GM19238 (cell line): ENCODE measurements around the gene MDK.

Experiments
- DNase-seq: peaks from one replicate; pipeline ENCODE4 v3.0.0; 2011; ENCODE audit warnings: low spot score; ENCODE audit not compliant: insufficient read length

MDK gene

DNA sequence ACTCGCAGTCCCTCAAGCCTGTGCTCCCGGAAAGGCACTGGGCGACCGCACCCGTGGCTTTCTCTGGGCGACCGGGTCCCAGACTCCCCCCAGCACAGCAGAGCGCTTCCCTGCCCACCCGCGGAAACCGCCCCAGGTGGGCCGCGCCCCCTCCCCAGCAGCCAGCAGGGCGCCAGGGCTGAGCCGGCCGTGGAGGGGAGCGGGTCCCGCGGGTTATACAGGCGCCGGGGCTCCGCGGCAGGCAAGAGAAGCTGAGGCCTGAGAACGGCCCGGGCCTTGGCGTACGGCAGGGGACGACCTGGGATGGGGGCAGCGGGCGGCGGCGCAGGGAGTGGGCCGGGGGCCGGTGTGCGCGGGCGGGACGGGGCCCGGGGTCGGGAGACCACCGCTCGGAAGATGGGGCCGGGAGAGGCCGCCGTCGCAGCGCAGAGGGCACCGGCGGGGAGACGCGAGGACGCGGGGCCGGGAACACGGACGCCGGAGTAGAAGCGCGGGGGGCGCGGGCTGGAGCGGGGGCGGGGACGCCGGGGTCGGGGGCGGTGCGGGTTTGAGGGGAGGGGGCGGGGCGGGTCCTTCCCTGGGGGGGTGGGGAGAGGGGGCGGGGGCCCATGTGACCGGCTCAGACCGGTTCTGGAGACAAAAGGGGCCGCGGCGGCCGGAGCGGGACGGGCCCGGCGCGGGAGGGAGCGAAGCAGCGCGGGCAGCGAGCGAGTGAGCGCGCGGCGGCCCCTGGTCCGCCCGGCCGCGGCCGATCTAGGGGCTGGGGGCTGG, at the start of gene MDK:
TSS of gene MDK (plus strand) at position 622 of the 771 bp plus-strand sequence. CDS start 389 bp downstream, outside the sequence.
- no peak for DNase-seq

GRCh38 chr11:46332093-46332567, 49.3 kb upstream of the MDK start:
- DNase-seq = no peak

GRCh38 chr11:46332568-46333393, 48.7 kb upstream of the MDK start:
- no peak for DNase-seq

DNA sequence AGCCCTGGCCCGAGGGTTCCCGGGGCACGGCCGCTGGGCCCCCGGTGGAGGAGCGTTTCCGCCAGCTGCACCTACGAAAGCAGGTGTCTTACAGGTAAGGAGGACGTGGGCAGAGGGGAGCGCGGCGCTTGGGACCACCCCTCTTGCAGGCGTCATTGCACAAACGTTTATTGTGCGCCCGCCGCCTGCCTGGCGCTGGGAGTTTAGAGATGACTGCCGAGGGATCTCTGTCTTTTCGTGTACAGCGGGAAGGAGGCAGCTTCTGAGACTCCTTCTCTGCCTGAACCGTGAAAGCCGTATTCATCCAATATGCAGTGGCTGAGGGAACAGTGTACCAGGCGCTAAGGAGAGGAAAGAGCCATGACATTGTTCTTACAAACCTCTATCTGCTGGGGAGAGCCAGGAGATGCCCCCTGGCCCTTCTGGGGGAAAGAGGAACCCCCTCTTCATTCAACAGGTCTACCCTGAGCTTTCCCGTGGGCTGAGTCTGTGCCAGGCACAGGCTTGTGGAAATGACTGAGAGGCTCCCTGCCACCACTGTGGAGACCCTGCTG, 48.0 kb upstream of the MDK start:
- no peak for DNase-seq

DNA sequence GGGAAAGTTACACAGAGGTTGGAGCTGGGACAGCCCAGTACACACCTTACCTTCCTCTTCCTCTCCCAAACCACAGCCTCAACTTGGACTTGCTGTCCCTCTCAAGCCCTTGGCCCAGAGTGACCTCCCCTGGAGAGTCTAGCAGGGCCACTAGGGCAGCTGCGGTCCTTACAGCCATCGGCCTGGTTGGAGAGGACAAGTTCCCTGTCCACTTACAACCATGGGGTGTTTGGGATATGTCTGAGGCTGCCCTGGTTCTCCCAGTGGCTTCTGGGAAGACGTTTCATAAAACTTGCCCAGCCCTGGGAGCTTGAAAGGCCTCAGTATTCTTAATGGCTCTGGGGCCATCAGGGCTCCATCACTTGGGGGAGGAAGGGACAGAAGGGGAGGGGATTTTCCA, 47.3 kb upstream of the MDK start:
- no peak for DNase-seq

- DNase-seq = no peak
Observed at GRCh38 chr11:46335271-46335670, 46.2 kb upstream of the MDK start.

- no peak for DNase-seq
Observed at GRCh38 chr11:46335890-46336562, 45.4 kb upstream of the MDK start.

GRCh38 chr11:46336563-46337180, 44.8 kb upstream of the MDK start:
- no peak for DNase-seq

DNA sequence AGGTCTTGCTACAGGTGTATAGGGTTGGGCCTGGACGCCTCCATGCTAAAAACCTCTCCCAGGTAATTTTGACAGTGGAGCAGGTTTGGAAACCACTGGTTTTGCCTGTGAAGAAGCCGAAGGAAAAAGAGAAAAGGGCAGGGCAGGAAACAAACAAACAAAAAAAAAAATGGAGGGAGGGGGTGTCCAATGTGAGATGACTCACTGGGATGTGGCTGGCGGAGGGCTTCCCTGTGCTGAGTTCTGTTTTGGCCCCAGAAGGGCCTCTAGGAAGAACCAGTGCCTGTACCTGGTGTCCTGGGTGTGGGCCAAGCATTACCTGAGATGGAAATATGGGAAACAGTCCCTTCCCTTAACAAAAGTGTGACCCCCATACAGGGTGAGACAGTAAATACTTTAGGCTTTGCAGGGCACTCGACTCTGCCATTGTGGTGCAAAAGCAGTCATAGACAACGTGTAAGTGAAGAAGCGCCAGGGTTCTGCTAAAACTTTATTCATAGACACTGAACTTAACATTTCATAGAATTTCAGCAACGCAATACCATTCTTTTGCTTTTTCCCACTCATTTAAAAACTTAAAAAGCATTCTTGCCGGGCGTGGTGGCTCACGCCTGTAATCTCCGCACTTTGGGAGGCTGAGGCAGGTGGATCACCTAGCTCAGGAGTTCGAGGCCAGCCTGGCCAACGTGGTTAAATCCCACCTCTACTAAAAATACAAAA, 43.7 kb upstream of the MDK start:
- no peak for DNase-seq

GRCh38 chr11:46338636-46338987, 42.9 kb upstream of the MDK start:
- no peak for DNase-seq

DNA sequence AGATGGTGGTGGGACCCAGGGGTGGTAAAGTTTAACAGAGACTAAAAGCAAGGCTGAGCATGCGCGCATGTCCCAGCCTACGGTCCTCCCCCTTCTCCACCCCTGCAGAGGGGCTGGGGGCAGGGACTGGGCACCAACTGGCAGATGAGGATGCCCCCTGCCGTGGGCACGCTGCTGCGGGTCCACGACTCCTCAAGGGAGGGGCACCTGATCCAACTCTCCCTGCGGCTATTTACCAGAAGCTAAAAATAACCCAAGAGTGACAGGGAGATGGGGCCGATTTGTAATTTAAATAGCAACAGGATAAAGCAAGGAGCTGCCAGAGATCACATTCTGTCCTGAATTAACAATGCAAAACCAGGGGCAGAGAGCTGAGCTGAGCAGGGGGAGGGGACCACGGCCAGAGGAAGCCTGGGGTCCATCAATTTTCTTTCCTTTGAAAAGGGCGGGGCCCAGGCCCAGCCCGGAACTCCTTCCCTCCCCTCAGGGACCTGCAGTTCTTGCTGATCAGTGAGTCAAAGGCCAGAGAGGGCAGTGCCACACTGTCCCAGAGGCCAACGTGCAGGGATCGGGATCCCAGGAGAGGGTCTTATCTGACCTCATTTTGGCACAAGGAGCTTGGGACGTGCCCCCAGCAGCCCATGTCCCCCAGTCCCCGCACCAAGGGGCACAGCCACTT, 42.3 kb upstream of the MDK start:
- DNase-seq = no peak

GRCh38 chr11:46339816-46340215, 41.7 kb upstream of the MDK start:
- DNase-seq = no peak

DNA sequence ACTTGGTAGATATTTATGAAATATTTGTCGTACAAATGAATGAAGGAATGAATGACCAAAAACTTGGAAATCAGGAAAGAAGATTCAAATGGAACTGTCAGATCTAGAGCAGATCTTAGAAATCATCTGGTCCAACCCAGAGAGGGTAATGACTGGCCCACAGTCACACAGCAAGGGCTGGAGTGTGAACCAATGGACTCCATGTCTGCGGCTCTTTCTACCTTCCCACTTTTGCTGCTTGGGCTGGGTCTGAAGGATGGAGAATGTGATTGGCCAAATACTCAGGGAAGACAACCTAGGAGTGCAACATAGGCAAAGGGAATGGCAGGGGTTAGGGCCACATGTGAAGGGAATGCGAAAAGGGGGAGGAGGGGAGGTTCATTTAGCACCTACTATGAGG, 40.0 kb upstream of the MDK start:
- DNase-seq = no peak

DNA sequence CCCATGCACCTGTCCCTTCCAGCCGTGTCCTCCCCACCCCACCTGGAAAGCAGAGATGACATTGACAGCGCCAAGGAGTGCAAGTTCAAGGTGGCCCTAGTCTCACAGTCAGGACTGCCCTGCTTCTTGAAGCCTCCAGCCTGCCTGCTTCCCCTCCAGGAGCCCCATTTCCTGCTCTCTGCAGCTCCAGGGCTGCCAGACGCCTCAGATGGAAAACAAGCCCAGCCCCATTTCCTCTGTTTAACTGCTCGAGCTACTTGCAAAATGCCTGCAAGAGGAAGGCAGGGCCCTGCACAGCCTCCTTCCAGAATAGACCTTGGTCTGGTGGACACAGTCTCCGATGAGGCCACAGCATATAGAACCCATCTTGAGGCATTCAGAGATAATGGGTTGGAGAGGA, 39.2 kb upstream of the MDK start:
- no peak for DNase-seq

DNA sequence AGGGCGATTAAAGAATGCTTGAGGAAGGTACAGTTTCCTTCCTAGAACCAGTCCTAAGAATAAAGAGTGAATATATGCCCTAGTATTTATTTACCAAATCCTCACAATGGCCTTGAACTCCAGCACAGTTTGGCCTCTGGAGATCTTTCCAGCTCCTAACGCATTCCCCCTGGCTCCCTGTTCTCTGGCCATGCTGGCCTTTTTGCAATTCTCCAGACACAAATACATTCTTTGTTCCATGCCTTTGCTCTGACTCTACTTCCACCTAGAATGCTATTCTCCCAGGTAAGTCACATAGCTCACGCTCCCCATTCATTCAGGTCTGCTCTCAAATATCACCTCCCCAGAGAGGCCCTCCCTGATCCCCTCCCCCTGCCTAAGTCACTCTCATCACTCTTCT, 37.9 kb upstream of the MDK start:
- no peak for DNase-seq

GRCh38 chr11:46345131-46345597, 36.3 kb upstream of the MDK start:
- no peak for DNase-seq

GRCh38 chr11:46345881-46346484, 35.5 kb upstream of the MDK start:
- DNase-seq = no peak

- peak; percentile 93 for DNase-seq
Observed at GRCh38 chr11:46346886-46347636, 34.4 kb upstream of the MDK start, which contains the start of gene DGKZ. DGKZ (plus strand) TSS chr11:46347463; CDS start chr11:46347660, 197 bp downstream.
